GM21390 (cell line): ENCODE measurements around the gene PPL.
"Not testable (repeated sequence)": the region's sequence is repeated elsewhere in the genome, so short reads cannot be mapped to it uniquely, and the experiment has no call there.

Experiments used
- ATAC-seq: cut with Tn5 transposase; IDR thresholded peaks from one replicate; pipeline ENCODE4 v1.9.1; 2021; ENCODE audit not compliant: unreplicated experiment

PPL gene

GRCh38 chr16:4936991-4937781, at the start of gene PPL:
PPL (minus strand) TSS chr16:4937148; CDS start chr16:4937045, 103 bp downstream.
- no peak for ATAC-seq

GRCh38 chr16:4984174-4984990, 47.4 kb upstream of the PPL start:
- ATAC-seq = no peak

GRCh38 chr16:4982056-4982867, 45.3 kb upstream of the PPL start:
- no peak for ATAC-seq

- ATAC-seq = no peak
These were observed 44.5 kb upstream of the PPL start for GRCh38 chr16:4981473-4981872.

GRCh38 chr16:4980691-4981090, 43.7 kb upstream of the PPL start:
- ATAC-seq = no peak

GRCh38 chr16:4979736-4980660, 43.0 kb upstream of the PPL start:
- no peak for ATAC-seq

GRCh38 chr16:4979164-4979563, 42.2 kb upstream of the PPL start:
- no peak for ATAC-seq

- ATAC-seq = no peak
These were observed 39.7 kb upstream of the PPL start for GRCh38 chr16:4976611-4977145.

- ATAC-seq = peak; percentile 98
These were observed 39.1 kb upstream of the PPL start for GRCh38 chr16:4976079-4976478.

GRCh38 chr16:4972938-4973587, 36.1 kb upstream of the PPL start:
- no peak for ATAC-seq

- no peak for ATAC-seq
These were observed 33.1 kb upstream of the PPL start for GRCh38 chr16:4970010-4970409.

- ATAC-seq = no peak
These were observed 32.0 kb upstream of the PPL start for GRCh38 chr16:4968879-4969483.

- ATAC-seq = not testable (repeated sequence)
These were observed 31.3 kb upstream of the PPL start for GRCh38 chr16:4968278-4968677.

GRCh38 chr16:4966736-4967453, 29.9 kb upstream of the PPL start:
- no peak for ATAC-seq

- ATAC-seq = not testable (repeated sequence)
These were observed 26.6 kb upstream of the PPL start for GRCh38 chr16:4963527-4963926.

- ATAC-seq = no peak
These were observed 25.8 kb upstream of the PPL start for GRCh38 chr16:4962716-4963115.

- ATAC-seq = no peak
These were observed 23.6 kb upstream of the PPL start for GRCh38 chr16:4960579-4960978.
